ENCODE results near the gene ZFPM1. TPM values are rescaled to one million over a fixed set of nuclear protein-coding genes. Genes with fewer than 3 reads are reported as not detected.

The ZFPM1 gene
- total RNA-seq, 1 experiment from 2014 or later = 0.75 TPM

DNA sequence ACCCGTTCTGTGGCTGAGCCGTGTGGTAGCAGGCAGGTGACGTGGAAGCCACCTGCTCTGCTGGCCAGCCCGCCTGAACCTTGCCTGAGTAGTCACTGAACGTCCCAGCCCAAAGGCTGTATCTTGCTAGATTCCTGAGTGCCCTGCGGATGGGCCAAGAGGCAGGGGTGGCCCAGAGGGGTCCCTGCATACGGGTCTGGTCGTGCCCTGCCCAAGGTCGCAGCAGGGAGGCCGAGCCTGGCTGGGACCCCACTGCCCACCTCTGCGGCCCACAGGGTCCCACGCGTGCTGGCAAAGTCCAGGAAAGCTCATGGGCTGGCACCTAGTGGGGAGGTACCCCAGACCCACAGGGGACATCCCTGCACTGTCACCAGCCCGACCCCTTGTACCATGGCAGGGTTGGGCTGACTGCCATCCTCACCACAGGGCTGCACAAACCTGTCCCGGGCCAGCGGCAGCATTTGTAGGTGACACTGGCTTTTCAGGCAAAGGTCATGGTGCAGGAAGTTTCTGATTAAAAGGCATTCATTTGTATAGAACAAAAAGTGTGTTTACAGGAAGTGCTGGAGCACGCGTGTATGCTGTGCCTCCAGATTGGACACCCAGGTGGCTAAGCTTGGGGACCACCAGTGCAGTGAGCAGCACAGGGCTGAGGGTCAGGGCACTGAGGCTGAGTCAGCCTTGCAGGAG lies 72.0 kb downstream of the ZFPM1 start:
- Histone ChIP-seq H2AFZ (ENCODE audit: low read length) (no peak overlapping the region), H3K79me2 (ENCODE audit: low read length) (no peaks in the 10 kb centered on the region), H3K9me2 (replicated peaks; ENCODE audit: insufficient read depth, low read length) (no peaks in the 10 kb centered on the region), H3K9ac (ENCODE audit: low read length) (no peak overlapping the region), H3K36me3 (ENCODE audit: insufficient read depth, low read length) (no peaks in the 10 kb centered on the region), H3K9me3 (ENCODE audit: low read length) (no peaks in the 10 kb centered on the region), H3K4me3 (ENCODE audit: low read length) (no peak overlapping the region), H4K20me1 (ENCODE audit: insufficient read depth, low read depth, low read length) (no peaks in the 10 kb centered on the region), H3K4me2 (ENCODE audit: low read depth, low read length, poor library complexity, severe bottlenecking) (no peak overlapping the region), H3K27me3 (ENCODE audit: low read length) (no peaks in the 10 kb centered on the region), H3K4me1 (ENCODE audit: low read length) (no peaks in the 10 kb centered on the region), H3K27ac (ENCODE audit: low read length) (no peak overlapping the region)
- no peak for DNase-seq

DNA sequence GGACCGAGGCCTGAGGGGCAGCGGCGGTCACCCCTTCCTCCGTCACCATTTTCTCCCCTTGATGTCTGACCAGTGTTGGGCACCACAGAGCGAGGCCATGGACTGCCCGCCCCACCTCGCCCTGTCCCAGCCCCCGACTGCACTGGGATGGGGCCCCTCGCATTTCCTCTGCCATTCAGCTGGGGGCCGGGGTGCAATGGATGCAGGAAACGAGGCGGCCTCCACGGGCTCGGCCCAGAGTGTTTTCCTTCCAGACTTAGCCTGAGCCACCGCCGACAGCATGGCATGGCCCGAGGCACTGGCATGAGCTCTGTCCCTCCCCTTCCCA lies 72.5 kb downstream of the ZFPM1 start:
- H3K4me3 ChIP-seq (ENCODE audit: low read length) = no peak overlapping the region
- no peaks in the 10 kb centered on the region for H4K20me1 ChIP-seq (ENCODE audit: insufficient read depth, low read depth, low read length)
- H3K4me2 ChIP-seq (ENCODE audit: low read depth, low read length, poor library complexity, severe bottlenecking) = no peak overlapping the region
- no peaks in the 10 kb centered on the region for H3K27me3 ChIP-seq (ENCODE audit: low read length)
- H3K9me3 ChIP-seq (ENCODE audit: low read length) = no peaks in the 10 kb centered on the region
- no peaks in the 10 kb centered on the region for H3K36me3 ChIP-seq (ENCODE audit: insufficient read depth, low read length)
- H2AFZ ChIP-seq (ENCODE audit: low read length) = no peak overlapping the region
- no peaks in the 10 kb centered on the region for H3K4me1 ChIP-seq (ENCODE audit: low read length)
- H3K9me2 ChIP-seq (replicated peaks; ENCODE audit: insufficient read depth, low read length) = no peaks in the 10 kb centered on the region
- no peak overlapping the region for H3K9ac ChIP-seq (ENCODE audit: low read length)
- H3K27ac ChIP-seq (ENCODE audit: low read length) = no peak overlapping the region
- DNase-seq = no peak
- H3K79me2 ChIP-seq (ENCODE audit: low read length) = no peaks in the 10 kb centered on the region

DNA sequence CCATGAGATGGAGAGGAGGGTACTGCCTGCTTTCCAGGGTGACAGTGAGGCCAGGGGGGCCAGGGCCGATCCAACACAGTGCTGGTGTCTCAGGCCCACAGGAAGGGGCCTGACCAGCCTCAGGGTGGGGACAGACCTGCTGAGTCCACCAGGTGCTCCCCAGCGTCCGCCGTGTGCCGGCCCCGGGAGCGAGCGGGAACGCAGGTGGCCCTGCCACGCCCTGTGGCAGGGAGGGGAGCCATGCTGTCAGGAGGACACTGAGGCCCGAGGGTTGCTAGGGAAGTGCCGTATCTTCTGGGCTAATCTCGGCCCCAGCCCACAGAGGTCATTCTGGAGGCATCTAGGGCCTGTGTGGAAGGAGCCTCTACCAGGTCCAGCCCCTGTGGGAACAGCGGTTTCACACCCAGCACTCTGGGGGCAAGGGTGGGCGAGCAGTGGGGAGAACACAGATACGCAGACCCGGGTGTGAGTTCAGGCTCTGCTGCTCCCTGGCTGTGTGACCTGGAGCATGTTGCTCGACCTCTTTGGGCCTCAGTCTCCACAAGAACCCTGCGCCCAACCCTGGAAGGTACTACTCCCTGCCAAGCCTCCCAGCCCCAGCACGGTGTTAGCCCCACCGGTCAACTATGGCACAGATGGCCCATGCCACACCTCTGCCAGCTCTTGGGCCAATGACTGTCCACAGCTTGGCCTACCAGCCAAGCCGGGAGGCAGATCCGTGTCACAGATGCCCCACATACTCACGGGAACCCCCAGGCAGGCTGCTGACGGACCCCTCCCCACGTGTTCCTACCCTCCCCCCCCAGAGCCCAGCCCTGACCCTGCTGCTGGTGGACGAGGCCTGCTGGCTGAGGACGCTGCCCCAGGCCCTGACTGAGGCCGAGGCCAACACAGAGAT lies 73.2 kb downstream of the ZFPM1 start:
- H3K27ac ChIP-seq (ENCODE audit: low read length) = no peak overlapping the region
- H3K9ac ChIP-seq (ENCODE audit: low read length) = no peak overlapping the region
- H4K20me1 ChIP-seq (ENCODE audit: insufficient read depth, low read depth, low read length) = no peaks in the 10 kb centered on the region
- no peaks in the 10 kb centered on the region for H3K36me3 ChIP-seq (ENCODE audit: insufficient read depth, low read length)
- no peaks in the 10 kb centered on the region for H3K4me1 ChIP-seq (ENCODE audit: low read length)
- no peaks in the 10 kb centered on the region for H3K79me2 ChIP-seq (ENCODE audit: low read length)
- H2AFZ ChIP-seq (ENCODE audit: low read length) = no peak overlapping the region
- H3K9me2 ChIP-seq (replicated peaks; ENCODE audit: insufficient read depth, low read length) = no peaks in the 10 kb centered on the region
- H3K27me3 ChIP-seq (ENCODE audit: low read length) = no peaks in the 10 kb centered on the region
- H3K9me3 ChIP-seq (ENCODE audit: low read length) = no peaks in the 10 kb centered on the region
- no peak overlapping the region for H3K4me3 ChIP-seq (ENCODE audit: low read length)
- DNase-seq = no peak
- no peak overlapping the region for H3K4me2 ChIP-seq (ENCODE audit: low read depth, low read length, poor library complexity, severe bottlenecking)

DNA sequence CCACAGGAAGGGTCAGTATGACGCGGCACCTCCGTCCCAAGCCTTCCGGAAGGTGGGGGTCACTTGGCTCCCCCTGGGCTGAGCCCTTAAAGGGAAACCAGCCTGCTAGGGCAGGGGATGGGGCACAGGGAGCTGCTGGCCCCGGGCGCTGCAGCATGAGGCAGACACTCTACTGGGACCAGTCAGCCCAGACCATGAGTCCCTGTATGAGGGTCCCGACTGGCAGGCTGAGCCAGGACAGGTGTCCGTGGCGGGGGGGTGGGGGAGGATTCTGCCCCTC lies 73.8 kb downstream of the ZFPM1 start:
- no peaks in the 10 kb centered on the region for H3K27me3 ChIP-seq (ENCODE audit: low read length)
- no peaks in the 10 kb centered on the region for H3K9me2 ChIP-seq (replicated peaks; ENCODE audit: insufficient read depth, low read length)
- no peaks in the 10 kb centered on the region for H4K20me1 ChIP-seq (ENCODE audit: insufficient read depth, low read depth, low read length)
- no peak overlapping the region for H3K4me3 ChIP-seq (ENCODE audit: low read length)
- H3K27ac ChIP-seq (ENCODE audit: low read length) = no peak overlapping the region
- H3K36me3 ChIP-seq (ENCODE audit: insufficient read depth, low read length) = no peaks in the 10 kb centered on the region
- no peak overlapping the region for H2AFZ ChIP-seq (ENCODE audit: low read length)
- no peak overlapping the region for H3K4me2 ChIP-seq (ENCODE audit: low read depth, low read length, poor library complexity, severe bottlenecking)
- no peaks in the 10 kb centered on the region for H3K9me3 ChIP-seq (ENCODE audit: low read length)
- no peaks in the 10 kb centered on the region for H3K79me2 ChIP-seq (ENCODE audit: low read length)
- H3K9ac ChIP-seq (ENCODE audit: low read length) = no peak overlapping the region
- no peak for DNase-seq
- no peaks in the 10 kb centered on the region for H3K4me1 ChIP-seq (ENCODE audit: low read length)

DNA sequence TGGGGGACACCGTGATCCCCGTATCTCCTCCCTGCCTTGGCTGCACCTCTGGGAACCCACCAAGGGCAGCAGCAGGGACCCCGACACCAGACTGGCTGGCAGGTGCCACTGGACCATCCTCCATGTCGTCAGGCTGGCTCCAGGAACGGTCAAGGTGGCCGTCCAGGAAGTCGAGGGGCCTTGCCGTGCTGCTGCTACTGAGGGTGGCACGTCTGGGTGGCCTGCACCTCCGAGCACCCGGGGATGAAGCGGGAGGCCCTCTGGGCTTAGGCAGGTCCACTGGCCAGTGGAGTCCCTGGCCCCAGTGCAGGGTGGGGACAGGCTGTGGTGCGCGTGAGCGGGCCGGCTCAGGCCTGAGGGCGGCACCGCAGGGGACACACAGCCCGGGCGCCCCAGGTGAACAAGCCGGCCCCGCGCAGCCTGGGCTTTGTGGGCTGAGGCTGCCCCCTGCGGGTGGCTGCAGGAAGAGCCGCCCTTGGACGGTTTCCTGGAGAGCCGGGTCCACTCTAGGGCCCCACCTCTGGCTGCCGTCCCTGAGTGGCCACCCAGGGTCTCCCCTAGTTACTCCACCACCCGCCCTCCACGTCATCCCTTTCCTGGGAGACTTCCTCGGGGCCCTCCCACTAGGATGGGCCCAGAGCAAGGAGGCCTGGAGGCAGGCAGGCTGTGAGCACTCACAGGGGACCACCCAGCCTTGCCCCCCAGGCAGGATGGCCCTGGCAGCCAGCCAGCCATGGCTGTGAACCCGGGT lies 74.3 kb downstream of the ZFPM1 start:
- no peaks in the 10 kb centered on the region for H3K9me2 ChIP-seq (replicated peaks; ENCODE audit: insufficient read depth, low read length)
- no peak overlapping the region for H3K4me3 ChIP-seq (ENCODE audit: low read length)
- no peak overlapping the region for H3K27ac ChIP-seq (ENCODE audit: low read length)
- no peak overlapping the region for H3K4me2 ChIP-seq (ENCODE audit: low read depth, low read length, poor library complexity, severe bottlenecking)
- H3K9ac ChIP-seq (ENCODE audit: low read length) = no peak overlapping the region
- H4K20me1 ChIP-seq (ENCODE audit: insufficient read depth, low read depth, low read length) = no peaks in the 10 kb centered on the region
- H2AFZ ChIP-seq (ENCODE audit: low read length) = no peak overlapping the region
- peak; percentile 86 for DNase-seq
- no peaks in the 10 kb centered on the region for H3K27me3 ChIP-seq (ENCODE audit: low read length)
- no peaks in the 10 kb centered on the region for H3K79me2 ChIP-seq (ENCODE audit: low read length)
- no peaks in the 10 kb centered on the region for H3K9me3 ChIP-seq (ENCODE audit: low read length)
- no peaks in the 10 kb centered on the region for H3K4me1 ChIP-seq (ENCODE audit: low read length)
- no peaks in the 10 kb centered on the region for H3K36me3 ChIP-seq (ENCODE audit: insufficient read depth, low read length)

DNA sequence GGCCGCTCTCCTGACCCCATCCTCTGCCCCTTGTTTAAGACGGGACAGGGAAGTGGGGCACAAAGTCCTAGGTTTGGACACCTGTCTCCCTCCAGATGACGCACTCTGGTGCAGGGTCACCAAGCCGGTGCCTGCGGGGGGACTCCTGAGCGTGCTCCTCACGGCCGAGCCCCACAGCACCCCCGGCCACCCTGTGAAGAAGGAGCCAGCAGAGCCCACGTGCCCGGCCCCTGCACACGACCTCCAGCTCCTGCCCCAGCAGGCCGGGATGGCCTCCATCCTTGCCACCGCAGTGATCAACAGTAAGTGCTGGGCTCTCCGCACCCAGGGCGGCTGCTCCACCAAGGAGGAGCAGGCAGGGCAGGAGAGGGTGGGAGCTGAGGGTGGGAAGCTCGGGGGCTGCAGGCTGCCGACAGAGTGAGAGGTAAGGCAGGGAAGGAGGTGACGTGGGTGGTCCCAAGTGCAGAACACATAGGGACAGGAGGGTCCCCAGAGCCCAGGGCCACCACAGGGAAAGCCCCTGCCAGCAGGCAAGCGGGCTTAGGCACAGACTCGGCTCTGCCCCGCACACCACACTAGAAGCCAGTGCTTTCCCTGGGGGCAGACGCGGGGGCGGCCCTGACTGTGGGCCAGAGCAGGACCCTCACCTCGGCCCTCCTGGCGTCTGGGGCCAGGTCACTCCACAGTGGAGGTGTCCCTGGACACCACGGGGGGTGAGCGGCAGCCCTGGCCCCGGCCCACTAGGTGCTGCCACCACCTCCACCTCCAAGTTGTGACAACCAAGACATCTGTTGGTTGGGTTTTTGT lies 75.1 kb downstream of the ZFPM1 start:
- Histone ChIP-seq H3K4me3 (ENCODE audit: low read length) (no peak overlapping the region), H3K9me2 (replicated peaks; ENCODE audit: insufficient read depth, low read length) (no peaks in the 10 kb centered on the region), H3K4me2 (ENCODE audit: low read depth, low read length, poor library complexity, severe bottlenecking) (no peak overlapping the region), H3K4me1 (ENCODE audit: low read length) (no peaks in the 10 kb centered on the region), H3K27me3 (ENCODE audit: low read length) (no peaks in the 10 kb centered on the region), H2AFZ (ENCODE audit: low read length) (no peak overlapping the region), H3K9ac (ENCODE audit: low read length) (no peak overlapping the region), H3K9me3 (ENCODE audit: low read length) (no peaks in the 10 kb centered on the region), H3K79me2 (ENCODE audit: low read length) (no peaks in the 10 kb centered on the region), H4K20me1 (ENCODE audit: insufficient read depth, low read depth, low read length) (no peaks in the 10 kb centered on the region), H3K27ac (ENCODE audit: low read length) (no peak overlapping the region), H3K36me3 (ENCODE audit: insufficient read depth, low read length) (no peaks in the 10 kb centered on the region)
- no peak for DNase-seq

DNA sequence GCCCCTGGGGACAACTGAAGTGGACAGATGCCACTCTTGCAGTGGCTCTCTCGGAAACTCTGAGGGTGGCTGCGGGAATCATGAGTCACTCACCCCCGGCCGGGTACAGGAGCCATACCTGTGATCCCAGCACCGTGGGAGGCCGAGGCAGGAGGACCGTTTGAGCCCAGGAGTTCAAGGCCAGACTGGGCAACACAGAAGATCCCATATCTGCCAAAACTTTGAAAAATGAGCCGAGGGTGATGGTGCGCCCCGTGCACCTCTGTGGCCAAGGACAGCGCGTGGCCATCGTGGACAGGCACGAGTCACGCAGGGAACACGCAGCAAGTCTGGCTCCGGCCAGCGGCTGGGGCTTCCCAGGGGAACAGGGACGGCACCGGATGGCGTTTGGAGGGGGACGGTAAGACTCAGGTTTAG lies 75.8 kb downstream of the ZFPM1 start:
- H3K27me3 ChIP-seq (ENCODE audit: low read length) = no peaks in the 10 kb centered on the region
- no peaks in the 10 kb centered on the region for H3K36me3 ChIP-seq (ENCODE audit: insufficient read depth, low read length)
- no peak overlapping the region for H3K27ac ChIP-seq (ENCODE audit: low read length)
- no peaks in the 10 kb centered on the region for H3K79me2 ChIP-seq (ENCODE audit: low read length)
- H3K4me3 ChIP-seq (ENCODE audit: low read length) = no peak overlapping the region
- no peak for DNase-seq
- H3K9me2 ChIP-seq (replicated peaks; ENCODE audit: insufficient read depth, low read length) = no peaks in the 10 kb centered on the region
- no peak overlapping the region for H3K9ac ChIP-seq (ENCODE audit: low read length)
- no peaks in the 10 kb centered on the region for H3K9me3 ChIP-seq (ENCODE audit: low read length)
- no peaks in the 10 kb centered on the region for H3K4me1 ChIP-seq (ENCODE audit: low read length)
- H2AFZ ChIP-seq (ENCODE audit: low read length) = no peak overlapping the region
- H3K4me2 ChIP-seq (ENCODE audit: low read depth, low read length, poor library complexity, severe bottlenecking) = no peak overlapping the region
- no peaks in the 10 kb centered on the region for H4K20me1 ChIP-seq (ENCODE audit: insufficient read depth, low read depth, low read length)

DNA sequence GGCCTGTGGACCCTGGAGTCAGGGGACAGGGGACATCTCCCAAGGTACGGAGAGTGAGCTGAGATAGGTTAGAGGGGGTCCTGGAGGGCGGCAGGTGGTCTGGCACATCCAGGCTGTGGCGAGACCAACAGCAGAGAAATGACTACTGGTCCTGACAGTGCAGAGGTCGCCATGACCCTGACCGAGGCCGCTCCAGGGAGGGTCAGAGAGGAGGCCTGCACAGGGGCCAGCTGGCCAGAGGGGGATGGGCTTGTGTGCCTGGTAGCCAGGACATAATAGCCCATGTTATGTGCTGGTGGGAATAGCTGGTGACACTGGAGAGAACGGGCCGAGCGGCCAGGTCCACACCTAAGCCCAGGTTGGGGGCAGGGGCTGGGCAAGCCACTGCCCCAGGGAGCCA lies 76.5 kb downstream of the ZFPM1 start:
- no peaks in the 10 kb centered on the region for H3K9me2 ChIP-seq (replicated peaks; ENCODE audit: insufficient read depth, low read length)
- no peaks in the 10 kb centered on the region for H3K79me2 ChIP-seq (ENCODE audit: low read length)
- H3K4me3 ChIP-seq (ENCODE audit: low read length) = no peak overlapping the region
- H3K27me3 ChIP-seq (ENCODE audit: low read length) = no peaks in the 10 kb centered on the region
- H3K36me3 ChIP-seq (ENCODE audit: insufficient read depth, low read length) = no peaks in the 10 kb centered on the region
- H2AFZ ChIP-seq (ENCODE audit: low read length) = no peak overlapping the region
- no peaks in the 10 kb centered on the region for H4K20me1 ChIP-seq (ENCODE audit: insufficient read depth, low read depth, low read length)
- no peaks in the 10 kb centered on the region for H3K9me3 ChIP-seq (ENCODE audit: low read length)
- H3K4me2 ChIP-seq (ENCODE audit: low read depth, low read length, poor library complexity, severe bottlenecking) = no peak overlapping the region
- H3K4me1 ChIP-seq (ENCODE audit: low read length) = no peaks in the 10 kb centered on the region
- no peak overlapping the region for H3K27ac ChIP-seq (ENCODE audit: low read length)
- DNase-seq = no peak
- H3K9ac ChIP-seq (ENCODE audit: low read length) = no peak overlapping the region

All from Karpas-422 (cell line).